ENCODE data around the gene ANKIB1. TPM values are rescaled to one million over a fixed set of nuclear protein-coding genes. Genes with fewer than 3 reads are reported as not detected.

Gene ANKIB1
- total RNA-seq, 2 experiments from 2014 or later = 60.0 to 66.9 TPM

GRCh38 chr7:92228100-92228499 lies 17.7 kb upstream of the ANKIB1 start:
- H3K4me1 ChIP-seq (ENCODE audit: insufficient read depth, low read length) = no peaks in the 10 kb centered on the region
- POLR2A ChIA-PET = no interaction called here
- no peaks in the 10 kb centered on the region for H3K9me3 ChIP-seq (ENCODE audit: control insufficient read depth in 1 of 2, insufficient read depth in 1 of 2, low read length in 2 of 2)
- CTCF ChIA-PET = interaction anchor here (1.3 kb wide), 1 partner anchor 18 kb away, joined by 4 read pairs; the partner anchor contains the start of genes ANKIB1 and KRIT1
- no peak for TF ChIP-seq CTCF (IDR thresholded peaks at IDR 0.05)
- ATAC-seq (ENCODE audit: poor library complexity) (no peak), DNase-seq (no peak)
- Mint-ChIP-seq H3K36me3 (ENCODE audit: low read depth) (peaks cover 84% of the 10 kb centered on the region), H3K4me3 (no peak overlapping the region), H3K9me3 (no peaks in the 10 kb centered on the region), H3K27ac (no peak overlapping the region), H3K4me1 (ENCODE audit: low read depth) (peaks cover 6% of the 10 kb centered on the region), H3K27me3 (no peaks in the 10 kb centered on the region)
- no peaks in the 10 kb centered on the region for H3K27me3 ChIP-seq (ENCODE audit: control insufficient read depth in 1 of 2, insufficient read depth in 2 of 2, low read length in 2 of 2)
- H3K27ac ChIP-seq (ENCODE audit: low read depth in 1 of 2, low read length in 2 of 2) = no peak overlapping the region
- intact Hi-C loops (cut with DNase I, micrococcal nuclease) = no loop called here
- no peak overlapping the region for H3K4me3 ChIP-seq (ENCODE audit: low read length)
- H3K36me3 ChIP-seq (ENCODE audit: insufficient read depth, low read length) = peaks cover 66% of the 10 kb centered on the region

GRCh38 chr7:92228742-92229141 lies 17.0 kb upstream of the ANKIB1 start:
- ATAC-seq (ENCODE audit: poor library complexity) (no peak), DNase-seq (no peak)
- no peaks in the 10 kb centered on the region for H3K27me3 Mint-ChIP-seq
- peaks cover 68% of the 10 kb centered on the region for H3K36me3 ChIP-seq (ENCODE audit: insufficient read depth, low read length)
- no peak overlapping the region for H3K4me3 Mint-ChIP-seq
- H3K27me3 ChIP-seq (ENCODE audit: control insufficient read depth in 1 of 2, insufficient read depth in 2 of 2, low read length in 2 of 2) = no peaks in the 10 kb centered on the region
- no peaks in the 10 kb centered on the region for H3K9me3 ChIP-seq (ENCODE audit: control insufficient read depth in 1 of 2, insufficient read depth in 1 of 2, low read length in 2 of 2)
- TF ChIP-seq CTCF (IDR thresholded peaks at IDR 0.05) = no peak
- H3K4me3 ChIP-seq (ENCODE audit: low read length) = no peak overlapping the region
- no peaks in the 10 kb centered on the region for H3K9me3 Mint-ChIP-seq
- intact Hi-C loops (cut with DNase I, micrococcal nuclease) = no loop called here
- POLR2A ChIA-PET = no interaction called here
- H3K27ac Mint-ChIP-seq = no peak overlapping the region
- H3K4me1 ChIP-seq (ENCODE audit: insufficient read depth, low read length) = no peaks in the 10 kb centered on the region
- H3K27ac ChIP-seq (ENCODE audit: low read depth in 1 of 2, low read length in 2 of 2) = no peak overlapping the region
- peaks cover 85% of the 10 kb centered on the region for H3K36me3 Mint-ChIP-seq (ENCODE audit: low read depth)
- H3K4me1 Mint-ChIP-seq (ENCODE audit: low read depth) = peaks cover 7% of the 10 kb centered on the region
- CTCF ChIA-PET = interaction anchor here (1.3 kb wide), 1 partner anchor 17 kb away, joined by 4 read pairs; the partner anchor contains the start of genes ANKIB1 and KRIT1

DNA sequence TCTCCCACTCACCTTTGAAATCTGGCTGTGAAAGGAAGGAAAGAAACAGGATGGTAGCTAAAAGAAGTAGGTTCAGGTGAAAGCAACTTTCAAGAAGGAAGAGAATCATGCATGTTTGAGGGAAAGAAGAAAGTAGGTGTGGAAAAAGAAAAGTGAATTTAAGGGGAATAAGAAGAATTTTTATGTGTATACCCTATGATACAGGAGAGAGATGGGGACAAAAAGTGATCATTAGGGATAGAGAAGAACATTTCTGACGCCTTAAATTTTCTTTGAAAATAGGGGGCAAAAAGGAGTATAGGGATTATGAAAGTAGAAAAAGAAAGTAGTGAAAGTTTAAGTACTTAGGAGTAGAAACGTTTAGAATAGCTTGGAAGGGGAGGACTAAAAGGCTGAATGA lies 15.2 kb upstream of the ANKIB1 start:
- ATAC-seq (ENCODE audit: poor library complexity) = no peak
- Histone ChIP-seq H3K27ac (ENCODE audit: low read depth in 1 of 2, low read length in 2 of 2) (no peak overlapping the region), H3K4me1 (ENCODE audit: insufficient read depth, low read length) (no peaks in the 10 kb centered on the region), H3K9me3 (ENCODE audit: control insufficient read depth in 1 of 2, insufficient read depth in 1 of 2, low read length in 2 of 2) (no peaks in the 10 kb centered on the region), H3K27me3 (ENCODE audit: control insufficient read depth in 1 of 2, insufficient read depth in 2 of 2, low read length in 2 of 2) (no peaks in the 10 kb centered on the region), H3K36me3 (ENCODE audit: insufficient read depth, low read length) (peaks cover 67% of the 10 kb centered on the region), H3K4me3 (ENCODE audit: low read length) (no peak overlapping the region)
- Mint-ChIP-seq H3K27me3 (no peaks in the 10 kb centered on the region), H3K9me3 (no peaks in the 10 kb centered on the region), H3K4me1 (ENCODE audit: low read depth) (peaks cover 10% of the 10 kb centered on the region), H3K36me3 (ENCODE audit: low read depth) (peaks cover 90% of the 10 kb centered on the region), H3K27ac (no peak overlapping the region), H3K4me3 (no peak overlapping the region)
- ChIA-PET CTCF (no interaction called here), POLR2A (no interaction called here)
- intact Hi-C loops (cut with DNase I, micrococcal nuclease) = no loop called here
- no peak for DNase-seq
- TF ChIP-seq CTCF (IDR thresholded peaks at IDR 0.05) = no peak

Measured in CD4-positive, alpha-beta T cell (primary cell).